ENCODE results near the gene ZNF835.

GRCh38 chr19:56622374-56622773, 49.2 kb downstream of the ZNF835 start:
- TF ChIP-seq CTCF (IDR thresholded peaks at IDR 0.05): no peak
- no peak for TF ChIP-seq POLR2A (IDR thresholded peaks at IDR 0.05)

Measured in uterus (tissue), 2 donors.